HPDE6-E6E7 (cell line): ENCODE measurements around the gene ELF1.
"Not testable (repeated sequence)": the region's sequence is repeated elsewhere in the genome, so short reads cannot be mapped to it uniquely, and the experiment has no call there.

Source experiments
- DNase-seq: peaks from one replicate; pipeline ENCODE4 v3.0.0; 2011; ENCODE audit warnings: missing footprints; ENCODE audit errors: extremely low spot score

ELF1 gene

DNA sequence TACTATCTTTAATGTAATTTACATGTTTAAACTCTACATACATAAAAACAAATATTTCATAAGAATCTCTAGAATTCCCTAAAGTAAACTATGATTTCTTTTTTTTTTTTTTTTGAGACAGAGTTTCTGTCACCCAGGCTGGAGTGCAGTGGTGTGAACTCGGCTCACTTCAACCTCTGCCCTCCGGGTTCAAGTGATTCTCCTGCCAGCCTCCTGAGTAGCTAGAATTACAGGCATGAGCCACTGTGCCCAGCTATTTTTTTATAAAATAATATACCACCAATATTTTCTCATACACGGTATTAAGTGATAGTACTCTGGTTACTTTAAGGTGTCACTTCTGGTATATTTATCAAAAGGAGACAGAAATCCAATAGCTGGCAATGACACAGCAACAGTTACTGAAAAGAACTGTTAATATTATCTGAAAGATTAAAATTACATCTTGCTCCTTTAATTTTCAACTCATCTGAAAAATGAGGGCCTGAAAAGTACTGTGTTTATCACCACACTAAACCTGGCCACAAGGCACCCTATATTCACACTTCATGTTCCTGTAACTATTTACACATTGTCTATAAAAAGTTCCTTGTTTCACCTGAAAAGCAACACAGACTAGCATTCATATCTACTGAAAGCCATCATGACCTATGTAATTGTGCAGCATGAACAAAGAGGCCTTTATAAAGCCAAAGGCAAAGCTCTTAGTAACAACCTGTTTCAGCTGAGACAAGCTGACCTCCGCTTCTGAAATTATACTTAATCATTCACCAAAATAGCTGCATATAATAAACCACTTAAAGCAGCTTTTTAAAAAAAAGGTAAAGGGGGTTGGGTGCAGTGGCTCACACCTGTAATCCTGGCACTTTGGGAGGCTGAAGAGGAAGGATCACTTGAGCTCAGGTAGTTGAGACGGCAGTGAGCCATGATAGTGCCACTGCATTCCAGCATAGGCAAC lies 123.6 kb downstream of the ELF1 start:
- DNase-seq: no peak

GRCh38 chr13:40893573-40893972 lies 125.5 kb downstream of the ELF1 start:
- not testable (repeated sequence) for DNase-seq

DNA sequence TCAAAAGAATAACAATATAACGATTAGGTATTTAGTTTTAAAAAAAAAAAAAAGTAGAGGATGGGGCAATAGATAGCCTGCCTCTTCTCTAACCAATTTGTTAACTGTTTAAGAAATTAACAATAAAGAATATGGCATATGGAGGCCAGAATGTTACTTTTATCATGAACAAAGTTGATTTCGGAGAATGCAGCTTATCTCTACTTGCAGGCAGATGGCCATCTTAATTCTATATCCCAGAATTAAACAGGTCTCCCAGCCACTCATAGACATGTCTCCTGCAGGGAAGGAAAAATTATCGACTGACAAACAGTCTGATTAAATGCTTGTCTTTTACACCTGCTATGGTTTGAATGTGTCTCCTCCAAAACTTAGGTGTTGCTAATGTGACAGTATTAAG lies 133.1 kb downstream of the ELF1 start:
- no peak for DNase-seq

- DNase-seq: not testable (repeated sequence)
Observed at GRCh38 chr13:40884175-40884574, 134.9 kb downstream of the ELF1 start.
